Activated CD4-positive, alpha-beta T cell treated with anti-CD3 and anti-CD28 coated beads, Interleukin-2, Interleukin-6, amounts not matched to agents 100 ng/mL and 50 ng/mL, durations not matched to agents 16 hours and 8 hours (primary cell): ENCODE data around the gene ARHGAP21.

Experiments
- DNase-seq: peaks from one replicate; pipeline ENCODE4 v3.0.0-alpha.2; 2020

Gene ARHGAP21

DNA sequence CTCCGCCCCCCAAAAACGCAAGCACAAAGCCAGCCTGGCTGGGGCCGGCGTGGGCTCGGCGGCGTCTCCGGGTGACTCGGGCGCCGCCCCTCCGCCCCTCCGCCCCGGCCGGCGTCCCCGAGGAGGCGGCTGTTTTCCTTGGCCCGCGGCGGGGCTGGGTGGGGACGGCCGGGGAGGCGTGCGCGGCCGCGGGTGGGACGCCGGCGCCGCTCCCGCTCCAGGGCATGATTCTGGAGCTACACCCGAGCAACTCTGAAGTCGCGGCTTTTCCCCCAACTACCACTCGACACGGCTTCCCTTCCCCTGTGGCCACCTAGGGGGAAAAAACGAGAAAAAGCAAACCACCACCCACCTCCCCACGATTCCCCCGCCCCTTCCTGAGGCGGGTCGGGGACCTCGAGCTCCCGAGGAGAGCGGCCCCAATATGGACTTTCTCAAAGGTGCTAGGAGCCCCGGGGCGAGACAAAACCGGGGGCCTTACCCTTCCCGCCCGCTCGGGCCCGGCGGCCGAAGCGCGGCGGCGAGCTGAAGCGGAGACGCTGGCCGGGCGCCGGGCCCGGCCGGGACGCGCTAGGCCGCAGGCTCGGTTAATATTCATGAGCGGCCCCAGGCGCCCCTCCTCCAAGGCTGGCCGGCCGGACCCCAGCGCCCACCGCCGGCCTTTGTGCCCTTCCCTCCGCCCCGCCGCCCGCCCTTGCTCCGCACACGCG, 856 bp downstream of the ARHGAP21 start:
- peak; percentile 68 for DNase-seq

DNA sequence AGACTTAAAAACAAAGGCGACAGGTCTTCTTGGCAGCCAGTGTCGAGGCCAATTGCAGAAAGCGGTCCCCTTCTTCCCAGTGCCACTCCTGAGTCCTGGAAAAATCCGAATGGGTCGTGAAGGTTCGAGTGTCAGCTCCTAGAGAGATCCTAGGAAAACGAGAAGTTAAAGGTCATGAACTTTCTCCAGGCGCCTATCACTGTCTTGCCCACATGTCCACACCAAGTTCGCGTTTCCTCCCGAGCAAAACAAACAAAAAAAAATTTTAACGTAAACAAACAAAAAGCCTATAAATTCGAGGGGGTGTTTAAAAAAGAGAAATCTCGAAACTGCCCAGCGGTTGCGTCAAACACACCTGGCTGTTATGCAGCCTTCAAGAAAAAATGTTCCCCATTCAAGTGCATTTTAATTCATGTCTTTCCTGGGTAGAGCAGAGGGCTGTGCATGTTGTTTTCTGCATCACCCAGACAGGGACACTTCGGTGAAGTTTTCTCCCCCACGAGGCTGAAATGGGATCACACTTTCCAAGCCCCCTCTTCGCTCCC, 1.5 kb downstream of the ARHGAP21 start:
- DNase-seq: no peak

DNA sequence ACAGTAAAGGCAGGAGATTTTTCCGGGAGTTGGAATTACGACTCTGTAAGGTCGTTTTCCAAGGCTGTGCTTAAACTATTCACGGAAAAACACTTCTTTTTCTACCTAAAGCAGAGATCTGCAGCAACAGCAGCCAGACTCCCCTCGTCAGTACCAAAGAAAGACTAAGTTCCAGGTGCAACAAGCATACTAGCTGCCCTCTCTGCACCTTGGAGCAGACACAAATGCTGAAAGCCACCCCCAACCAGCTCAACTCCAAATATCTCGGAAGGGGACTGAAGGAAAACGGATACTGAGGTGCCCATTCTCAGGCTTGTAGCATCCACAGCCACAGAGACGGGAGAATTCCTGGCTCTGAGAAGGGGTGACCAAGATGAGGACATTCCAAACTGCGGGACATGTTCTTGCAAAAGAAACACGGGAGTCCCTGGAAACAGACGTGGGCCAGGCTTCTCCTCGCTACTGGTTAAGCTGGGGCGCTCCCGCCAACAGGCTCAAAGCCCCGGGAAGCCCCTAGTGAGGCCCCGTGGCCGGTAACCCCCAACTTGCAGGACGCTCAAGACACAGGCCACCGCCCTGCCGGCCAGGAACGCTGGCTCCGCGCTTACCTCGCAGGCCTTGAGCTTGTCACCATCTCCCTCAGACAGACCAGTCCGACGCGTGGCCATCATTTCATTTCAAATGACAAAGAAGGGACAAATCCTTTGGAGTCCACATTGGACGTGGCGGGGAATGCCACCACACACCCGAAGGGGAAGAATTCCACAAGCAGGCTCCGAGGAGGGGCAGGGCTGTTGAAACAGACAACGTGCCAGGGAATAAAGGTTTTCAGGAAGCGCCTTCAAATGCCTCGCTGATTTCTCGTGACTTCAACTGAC, 2.2 kb downstream of the ARHGAP21 start:
- DNase-seq: no peak

DNA sequence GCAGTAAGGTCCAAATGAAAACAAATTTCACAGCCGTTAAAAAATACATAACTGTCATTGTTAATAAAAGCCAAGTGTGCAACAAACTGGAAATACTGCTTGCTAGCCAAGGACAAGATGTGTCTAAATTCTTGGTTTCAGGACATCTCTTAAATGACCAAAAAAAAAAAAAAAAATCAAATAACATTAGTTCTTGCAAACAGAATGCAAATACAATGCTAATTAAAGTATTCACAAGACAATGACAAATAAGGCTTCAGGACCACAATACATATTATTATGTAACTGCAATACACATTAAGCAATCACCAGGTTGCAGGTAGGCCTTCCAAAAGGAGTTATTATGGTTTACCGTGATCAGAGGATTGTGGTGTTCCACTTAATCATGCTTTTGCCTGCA, 3.6 kb downstream of the ARHGAP21 start:
- DNase-seq: no peak

DNA sequence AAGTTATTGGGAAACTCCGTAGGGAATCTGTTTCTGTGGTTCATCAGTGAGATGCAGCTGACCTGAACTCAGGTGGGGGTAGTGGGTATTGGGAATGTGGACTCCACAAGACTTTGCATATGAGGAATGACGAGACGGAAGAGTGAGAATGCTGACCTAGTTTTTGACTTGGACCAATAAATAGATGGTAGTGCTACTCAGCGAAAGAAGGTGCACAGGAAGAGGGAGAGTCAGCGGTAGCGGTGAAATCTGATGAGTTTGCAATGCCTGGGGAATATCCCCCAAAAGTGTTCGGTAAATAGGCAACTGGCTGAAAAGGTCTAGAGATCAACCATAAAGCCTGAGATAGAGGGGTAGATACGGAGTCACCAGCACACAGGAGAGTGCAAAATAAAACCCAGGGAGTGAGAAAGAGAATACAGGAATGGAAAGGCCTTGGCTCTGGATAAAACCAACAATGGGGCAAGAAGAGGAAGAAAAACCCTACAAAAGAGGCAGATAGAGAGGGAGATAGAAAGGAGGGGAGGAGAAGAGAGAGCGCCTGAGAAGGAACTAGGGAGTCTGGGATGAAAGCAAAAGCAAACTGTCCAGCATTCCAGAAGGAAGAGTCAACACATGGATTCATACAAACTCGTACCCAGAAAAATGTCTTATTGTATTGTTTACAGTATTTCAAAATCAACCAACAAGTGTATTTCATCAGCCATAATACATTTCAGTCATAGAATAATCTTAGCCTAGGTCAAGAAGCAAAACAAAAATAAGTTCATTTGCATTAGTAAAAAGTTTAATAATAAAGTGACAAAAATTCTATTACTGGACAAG, 5.4 kb downstream of the ARHGAP21 start:
- no peak for DNase-seq

DNA sequence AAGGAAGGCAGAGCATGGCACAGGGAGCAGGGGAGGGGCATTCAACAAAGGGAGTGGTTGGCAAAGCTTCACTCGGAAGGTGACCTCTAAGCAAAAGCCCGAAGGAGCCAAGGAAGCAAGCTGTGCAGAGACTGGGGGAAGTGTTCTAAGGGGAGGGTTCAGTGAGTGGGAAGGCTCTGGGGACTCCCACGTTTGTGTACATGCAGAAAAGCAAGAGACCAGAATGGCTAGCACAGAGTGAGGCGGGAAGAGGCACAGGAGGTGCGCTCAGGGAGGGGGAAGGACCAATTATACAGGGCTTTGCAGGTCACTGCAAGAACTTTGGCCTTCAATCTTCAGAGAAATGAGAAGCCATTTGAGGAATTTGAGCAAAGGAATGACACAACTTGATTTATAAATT, 7.4 kb downstream of the ARHGAP21 start:
- no peak for DNase-seq

DNA sequence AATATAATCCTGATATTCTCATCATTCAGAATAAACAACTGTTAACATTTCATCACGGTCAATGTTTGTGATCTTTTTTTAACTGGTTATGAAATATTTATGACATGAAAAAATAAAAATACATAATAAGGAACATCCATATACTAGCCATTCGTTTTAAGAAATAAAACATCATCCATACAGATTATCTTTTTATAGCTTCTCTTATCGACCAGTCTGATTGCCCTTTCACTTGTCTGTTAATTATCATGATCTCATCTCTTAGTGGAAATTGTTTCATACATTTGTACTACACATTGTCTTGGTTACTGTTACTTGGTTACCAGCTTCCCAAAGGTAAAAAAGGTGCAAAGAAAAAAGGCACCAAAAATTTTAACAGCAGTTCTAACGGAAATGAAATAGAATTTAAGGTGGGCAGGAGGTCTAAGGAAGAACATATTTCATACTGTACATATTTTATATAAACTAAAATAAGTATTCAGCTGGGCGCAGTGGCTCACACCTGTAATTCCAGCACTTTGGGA, 8.4 kb downstream of the ARHGAP21 start:
- DNase-seq: no peak

DNA sequence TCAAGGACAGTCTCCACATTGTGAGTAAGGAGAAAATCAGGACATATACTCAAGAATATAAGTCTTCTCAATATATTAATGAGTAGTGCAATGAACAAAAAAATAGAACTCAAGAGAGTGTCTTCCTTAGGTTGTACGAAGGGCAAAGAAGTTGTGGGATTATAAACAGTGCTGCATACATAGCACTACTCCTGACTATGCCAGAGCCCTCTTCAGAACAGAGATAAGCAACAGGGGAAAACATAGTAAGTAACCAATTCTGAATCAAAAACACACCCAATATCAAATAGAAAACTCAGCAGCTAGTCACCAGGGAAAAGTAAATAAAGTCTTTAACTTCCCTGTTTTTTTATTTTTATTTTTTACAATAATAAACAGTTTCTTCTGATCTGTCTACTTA, 10.6 kb downstream of the ARHGAP21 start:
- no peak for DNase-seq

DNA sequence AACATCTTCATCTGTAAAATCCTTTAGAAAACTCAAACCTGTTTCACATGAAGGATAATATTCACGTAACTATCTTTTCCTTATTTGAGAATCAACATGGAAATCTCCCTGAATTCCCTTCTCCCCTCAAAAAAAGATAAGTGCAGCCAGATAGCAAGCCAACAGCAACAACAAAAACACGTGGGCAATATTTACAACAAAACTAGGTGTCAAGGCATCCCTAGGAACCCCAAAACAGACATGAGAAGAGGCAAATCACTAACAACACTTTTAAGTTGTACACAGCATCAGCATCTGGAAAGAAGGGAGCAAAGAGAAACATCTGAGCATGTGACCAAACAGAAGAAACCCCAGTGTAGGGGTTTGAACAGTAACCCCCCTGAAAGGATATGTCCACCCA, 12.2 kb downstream of the ARHGAP21 start:
- no peak for DNase-seq

DNA sequence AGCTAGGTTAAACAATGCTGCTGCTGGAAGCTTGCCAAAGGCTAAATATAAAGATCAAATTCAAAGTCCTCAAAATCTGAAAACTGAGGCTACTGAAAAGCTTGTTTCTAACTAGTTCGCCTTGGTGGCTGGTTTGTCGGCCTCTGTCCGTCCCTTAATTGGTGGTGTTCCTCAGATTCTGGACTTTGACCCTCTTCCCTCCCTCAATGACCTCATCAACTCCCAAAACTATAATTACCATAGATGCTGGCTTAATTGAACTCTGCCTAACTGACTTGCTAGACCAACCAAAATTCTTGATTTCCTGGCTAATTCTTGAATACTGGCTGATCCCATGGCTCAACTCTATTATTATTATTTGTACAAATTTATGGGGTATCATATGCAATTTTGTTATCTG, 15.6 kb downstream of the ARHGAP21 start:
- no peak for DNase-seq

DNA sequence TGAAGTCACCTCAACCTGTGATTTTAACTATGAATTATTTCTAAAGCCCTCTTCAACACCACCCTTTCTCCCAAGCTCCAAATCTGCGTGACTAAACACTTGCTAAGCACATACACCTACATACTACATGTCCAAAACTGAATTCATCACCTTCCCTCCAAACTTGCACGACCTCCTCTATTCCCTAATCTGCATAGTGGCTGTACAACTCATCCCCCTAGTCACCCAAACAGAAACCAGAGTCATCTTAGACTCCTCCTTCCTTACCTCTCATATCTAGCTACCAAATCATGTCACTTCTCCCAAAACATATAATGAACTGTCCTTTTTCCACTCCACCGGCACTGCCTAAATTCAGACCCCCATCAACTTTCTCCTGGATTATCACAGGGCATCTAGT, 16.2 kb downstream of the ARHGAP21 start:
- DNase-seq: peak; percentile 38

DNA sequence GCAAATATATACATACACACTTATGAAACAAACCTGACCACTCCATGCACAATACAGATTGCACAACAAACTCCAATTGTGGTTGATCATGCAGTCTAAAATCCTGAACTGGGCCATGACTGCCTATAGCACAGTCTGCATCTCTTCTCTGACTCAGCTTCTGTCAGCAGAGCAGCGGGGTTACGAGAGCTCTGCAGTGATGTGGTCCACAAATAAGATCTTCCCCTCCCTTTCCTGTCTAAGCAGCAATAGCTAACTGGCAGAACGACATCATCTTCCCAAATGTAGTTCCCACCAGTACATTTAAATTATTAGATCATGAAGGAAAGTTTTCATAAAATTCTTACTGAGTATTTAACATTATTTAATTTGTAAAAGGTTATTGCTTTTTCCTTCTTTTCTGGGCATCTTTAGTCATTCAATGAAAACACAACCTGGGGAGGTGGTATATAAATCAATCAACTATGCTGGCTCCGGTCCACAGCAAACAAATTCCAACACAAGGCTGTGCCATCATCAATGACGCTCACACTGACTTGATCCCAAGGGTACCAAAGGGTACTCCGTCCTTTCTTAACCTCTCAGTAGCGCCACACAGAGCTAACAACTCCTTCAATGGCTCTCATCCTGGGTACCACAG, 17.1 kb downstream of the ARHGAP21 start:
- DNase-seq: peak; percentile 69

DNA sequence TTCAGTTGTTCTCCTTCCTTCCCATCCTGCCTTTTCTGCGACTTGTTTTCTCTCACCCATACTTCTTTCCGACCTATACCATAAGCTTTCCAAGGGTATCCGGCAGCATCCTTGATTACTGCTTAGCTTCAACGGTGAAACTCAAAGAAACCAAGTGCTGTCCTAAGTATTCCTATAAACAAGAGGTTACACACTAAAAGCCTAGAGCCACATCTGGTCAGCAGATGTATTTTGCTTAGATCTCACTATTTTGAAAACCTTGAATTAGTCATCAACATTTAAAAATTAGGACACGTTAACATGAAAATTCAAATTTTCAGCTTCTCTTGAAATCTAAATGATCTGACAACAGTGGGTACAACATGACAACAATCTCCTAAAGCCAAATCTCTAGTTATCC, 20.0 kb downstream of the ARHGAP21 start:
- no peak for DNase-seq

DNA sequence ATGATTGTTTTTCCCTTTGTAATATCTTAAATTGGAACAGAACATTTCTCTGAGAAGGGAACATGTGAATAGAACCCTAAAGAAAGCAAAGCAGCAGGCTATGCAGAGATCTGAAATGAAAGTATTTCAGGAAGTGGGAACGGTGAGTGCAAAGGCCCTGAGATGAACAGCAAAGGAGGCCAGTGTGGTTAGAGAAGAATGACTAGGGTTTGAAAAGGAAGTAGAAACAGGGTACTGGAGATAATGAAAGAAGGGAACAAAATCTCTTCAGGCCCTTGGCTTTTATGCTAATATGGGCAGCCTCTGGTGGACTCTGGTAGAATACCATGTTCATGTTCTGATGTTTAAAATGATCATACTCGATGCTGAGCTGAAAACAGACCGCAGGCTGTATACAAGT, 22.2 kb downstream of the ARHGAP21 start:
- peak; percentile 66 for DNase-seq

DNA sequence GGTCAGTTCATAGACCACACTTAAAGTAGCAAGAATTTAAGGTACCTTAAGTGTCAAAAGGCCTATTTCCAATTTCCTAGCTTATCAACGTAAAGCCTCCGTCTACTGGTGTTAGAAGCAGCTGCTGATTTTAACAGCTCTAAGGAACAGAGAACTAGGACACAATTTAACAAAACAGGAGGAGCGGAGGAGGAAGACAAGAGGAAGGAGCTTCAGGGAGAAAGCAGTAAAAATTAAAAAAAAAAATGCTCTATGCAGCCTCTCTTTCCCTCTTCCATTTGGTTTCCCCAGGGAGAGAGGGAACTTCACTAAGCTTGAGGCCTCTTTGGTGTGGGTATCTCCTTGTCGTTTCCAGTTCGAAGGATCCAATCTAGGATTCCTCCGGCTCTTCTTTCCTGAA, 22.7 kb downstream of the ARHGAP21 start:
- no peak for DNase-seq

DNA sequence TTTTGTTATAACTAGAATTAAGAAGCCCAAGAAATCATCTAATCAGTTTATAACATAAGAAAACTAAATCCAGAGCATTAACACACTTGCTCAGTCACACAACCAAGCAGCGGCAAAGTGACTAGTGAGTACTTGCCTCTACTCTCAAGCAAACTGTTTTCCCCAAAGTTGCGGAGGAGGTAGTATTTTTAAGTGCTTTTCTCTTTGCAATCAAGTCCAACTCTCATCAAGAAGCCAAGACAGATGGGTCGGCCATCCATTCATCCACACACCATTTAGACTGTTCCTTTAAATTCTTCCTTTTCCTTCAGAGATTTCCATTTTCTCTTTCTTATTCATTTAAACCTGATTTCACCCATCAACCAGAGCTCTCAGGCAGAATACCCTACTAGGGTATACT, 25.4 kb downstream of the ARHGAP21 start:
- DNase-seq: no peak

DNA sequence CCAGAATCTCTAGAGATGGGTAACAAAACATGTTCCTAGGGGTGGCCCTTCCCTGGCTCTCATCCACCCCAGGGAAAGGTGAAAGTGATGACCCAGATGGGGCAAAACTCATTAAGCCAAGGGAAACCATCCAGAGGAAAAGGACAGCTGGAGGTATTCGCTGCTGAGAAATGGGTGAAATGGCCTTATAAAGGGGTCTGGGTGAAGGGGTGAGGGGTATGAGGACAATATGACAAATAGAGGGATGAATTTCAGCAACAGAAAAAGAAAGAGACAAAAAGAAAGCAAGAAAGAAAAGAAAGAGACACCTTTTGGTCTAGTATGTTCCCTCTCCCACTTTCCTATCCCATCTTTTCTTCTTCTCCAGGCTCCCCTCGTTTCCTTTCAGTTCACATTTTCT, 26.6 kb downstream of the ARHGAP21 start:
- no peak for DNase-seq

DNA sequence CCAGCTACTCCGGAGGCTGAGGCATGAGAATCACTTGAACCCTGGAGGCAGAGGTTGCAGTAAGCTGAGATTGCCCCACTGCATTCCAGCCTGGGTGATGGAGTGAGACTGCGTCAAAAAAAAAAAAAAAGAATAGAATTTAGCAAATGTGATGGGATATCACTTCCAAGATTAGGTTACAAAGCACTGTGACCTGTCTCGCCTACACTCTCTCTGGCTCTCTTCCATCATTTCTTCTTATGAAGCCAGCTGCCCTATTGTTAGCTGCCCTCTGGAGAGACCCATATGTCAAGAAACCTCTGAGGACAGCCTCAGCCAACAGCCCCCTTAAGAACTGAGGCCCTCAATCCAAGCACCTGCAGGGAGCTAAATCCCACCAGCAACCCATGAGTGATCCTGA, 28.2 kb downstream of the ARHGAP21 start:
- DNase-seq: no peak

DNA sequence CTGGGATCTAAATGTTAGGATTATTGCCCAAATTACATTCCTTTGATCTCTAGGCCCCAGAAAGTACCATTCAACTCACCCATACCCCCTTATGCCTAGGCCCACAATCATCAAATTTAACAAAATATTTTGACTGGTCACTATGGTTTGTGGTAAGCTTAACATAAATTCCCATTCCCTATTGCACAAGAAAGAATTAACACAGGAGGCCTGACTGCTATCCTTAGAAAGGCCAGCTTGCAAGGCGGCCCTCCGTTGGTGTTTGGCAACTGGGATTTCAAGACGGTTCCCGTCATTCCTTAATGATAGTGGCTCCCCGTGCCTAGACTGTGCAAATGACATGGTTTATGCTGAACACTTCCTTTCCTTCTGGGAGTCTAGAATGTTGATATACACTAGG, 29.6 kb downstream of the ARHGAP21 start:
- no peak for DNase-seq

DNA sequence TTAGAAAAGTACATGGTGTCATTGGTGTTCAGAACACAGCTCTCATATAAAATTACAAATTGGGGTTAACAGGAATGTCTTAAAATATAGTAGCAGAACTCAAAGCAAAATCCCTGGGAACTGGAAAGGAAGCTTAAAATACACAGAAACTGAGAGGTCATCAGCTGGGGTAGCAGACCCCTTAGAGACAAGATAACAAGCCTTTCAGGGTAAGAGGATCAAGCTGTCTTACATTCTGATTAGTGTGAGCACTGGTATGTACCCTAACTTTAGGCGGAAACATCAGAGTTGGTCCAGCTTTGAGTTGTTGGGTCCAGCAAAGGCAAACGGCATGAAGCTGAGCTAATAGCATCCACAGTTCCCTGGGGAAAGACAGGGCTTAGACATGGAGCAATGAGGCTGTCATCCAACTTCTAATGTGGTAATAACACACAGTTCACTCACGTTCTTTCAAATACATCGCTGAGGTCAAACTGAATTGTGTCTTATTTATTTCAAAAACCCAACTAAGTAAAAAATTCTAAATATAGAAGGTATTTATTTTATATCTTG, 32.6 kb downstream of the ARHGAP21 start:
- DNase-seq: no peak

DNA sequence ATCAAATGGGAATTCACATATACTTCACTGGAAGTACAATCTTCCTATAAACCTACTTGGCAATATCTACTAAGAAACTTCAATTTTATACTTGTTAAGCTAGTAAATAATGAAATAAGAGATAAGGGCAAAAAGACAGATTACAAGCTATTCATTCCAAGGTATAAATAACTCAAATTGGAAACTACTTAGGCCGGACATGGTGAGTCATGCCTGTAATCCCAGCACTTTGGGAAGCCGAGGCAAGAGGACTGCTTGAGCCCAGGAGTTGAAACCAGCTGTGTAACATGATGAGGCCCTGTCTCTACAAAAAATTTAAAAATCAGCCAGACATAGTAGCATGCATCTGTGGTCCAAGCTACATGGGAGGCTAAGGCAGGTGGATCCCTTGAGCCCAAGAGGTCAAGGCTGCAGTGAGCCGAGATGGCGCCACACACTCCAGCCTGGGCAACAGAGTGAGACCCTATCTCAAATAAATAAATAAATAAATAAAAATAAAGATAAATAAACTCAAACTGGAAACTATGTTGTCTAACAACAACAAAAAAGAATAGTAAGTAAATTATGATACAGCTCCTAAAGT, 37.6 kb downstream of the ARHGAP21 start:
- no peak for DNase-seq

DNA sequence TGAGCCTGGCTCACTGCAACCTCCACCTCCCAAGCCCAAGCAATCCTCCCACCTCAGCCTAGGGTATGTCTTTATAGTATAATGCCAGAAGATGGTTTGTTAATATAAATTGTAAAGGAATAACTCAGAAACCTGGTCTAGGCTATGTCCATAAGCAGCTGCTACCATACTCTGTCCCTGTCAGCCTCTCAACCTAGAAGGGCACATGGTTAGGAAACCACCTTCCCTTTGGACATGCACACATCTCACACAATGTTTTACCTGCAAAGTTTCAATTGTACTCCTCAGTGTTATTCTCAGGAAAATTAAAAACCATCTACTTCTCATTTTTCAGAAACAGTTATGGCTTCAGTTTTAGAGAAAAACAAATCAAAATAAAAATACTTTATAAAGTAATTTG, 40.1 kb downstream of the ARHGAP21 start:
- DNase-seq: no peak
